NT2/D1 (cell line): ENCODE measurements around the gene ATP1A1.

ENCODE experiments used
- SUZ12 ChIP-seq: IDR thresholded peaks from 2 replicates; pipeline ENCODE4 v1.6.1; 2011; ENCODE audit not compliant: insufficient read length, insufficient read depth; ENCODE audit errors: extremely low read depth
- YY1 ChIP-seq: IDR thresholded peaks from 2 replicates; pipeline ENCODE4 v1.6.1; 2011; ENCODE audit not compliant: insufficient read length, insufficient read depth
- ZNF274 ChIP-seq: IDR thresholded peaks from 2 replicates; pipeline ENCODE4 v1.6.1; 2011; ENCODE audit warnings: mild to moderate bottlenecking, low read depth, low read length

- TF ChIP-seq YY1 (no peak), SUZ12 (no peak), ZNF274 (no peak)
Measured at GRCh38 chr1:116343019-116343418, 30.0 kb upstream of the ATP1A1 start.
